ENCODE data around the gene APEH.

APEH gene

GRCh38 chr3:49657208-49657915 is 16.8 kb upstream of the APEH start:
- Mint-ChIP-seq H3K27ac (no peak overlapping the region), H3K27me3 (peaks cover 65% of the 10 kb centered on the region)

GRCh38 chr3:49658711-49659110 is 15.4 kb upstream of the APEH start:
- H3K36me3 Mint-ChIP-seq = no peaks in the 10 kb centered on the region
- no peaks in the 10 kb centered on the region for H3K9me3 Mint-ChIP-seq
- H3K4me1 Mint-ChIP-seq = peaks cover 23% of the 10 kb centered on the region
- ATAC-seq = no peak
- no peak overlapping the region for H3K27ac Mint-ChIP-seq
- peaks cover 66% of the 10 kb centered on the region for H3K27me3 Mint-ChIP-seq
- H3K4me3 Mint-ChIP-seq = no peak overlapping the region

More at GRCh38 chr3:49657208-49657915, 16.8 kb upstream of the APEH start:
- Mint-ChIP-seq H3K36me3 (no peaks in the 10 kb centered on the region), H3K4me3 (no peak overlapping the region), H3K4me1 (peaks cover 23% of the 10 kb centered on the region), H3K9me3 (no peaks in the 10 kb centered on the region)
- ATAC-seq = no peak

- peaks cover 66% of the 10 kb centered on the region for H3K27me3 Mint-ChIP-seq
- H3K9me3 Mint-ChIP-seq = no peaks in the 10 kb centered on the region
- H3K36me3 Mint-ChIP-seq = no peaks in the 10 kb centered on the region
- no peak for ATAC-seq
- H3K27ac Mint-ChIP-seq = no peak overlapping the region
- no peak overlapping the region for H3K4me3 Mint-ChIP-seq
- peaks cover 13% of the 10 kb centered on the region for H3K4me1 Mint-ChIP-seq
These were observed 14.4 kb upstream of the APEH start for GRCh38 chr3:49659756-49660155.

- peaks cover 4% of the 10 kb centered on the region for H3K4me1 Mint-ChIP-seq
These were observed 12.9 kb upstream of the APEH start for GRCh38 chr3:49661281-49661680.

GRCh38 chr3:49662021-49662420 is 12.1 kb upstream of the APEH start:
- Mint-ChIP-seq H3K4me3 (no peak overlapping the region), H3K4me1 (no peaks in the 10 kb centered on the region), H3K27me3 (peaks cover 76% of the 10 kb centered on the region), H3K36me3 (no peaks in the 10 kb centered on the region), H3K27ac (no peak overlapping the region), H3K9me3 (no peaks in the 10 kb centered on the region)
- no peak for ATAC-seq

More at GRCh38 chr3:49661281-49661680, 12.9 kb upstream of the APEH start:
- Mint-ChIP-seq H3K36me3 (no peaks in the 10 kb centered on the region), H3K4me3 (no peak overlapping the region), H3K9me3 (no peaks in the 10 kb centered on the region), H3K27ac (no peak overlapping the region), H3K27me3 (peaks cover 78% of the 10 kb centered on the region)
- no peak for ATAC-seq

GRCh38 chr3:49662720-49663413 is 11.3 kb upstream of the APEH start:
- no peak overlapping the region for H3K27ac Mint-ChIP-seq
- no peaks in the 10 kb centered on the region for H3K36me3 Mint-ChIP-seq
- no peak for ATAC-seq
- H3K9me3 Mint-ChIP-seq = no peaks in the 10 kb centered on the region
- H3K27me3 Mint-ChIP-seq = peaks cover 76% of the 10 kb centered on the region
- no peaks in the 10 kb centered on the region for H3K4me1 Mint-ChIP-seq
- no peak overlapping the region for H3K4me3 Mint-ChIP-seq

GRCh38 chr3:49663831-49664230 is 10.3 kb upstream of the APEH start:
- Mint-ChIP-seq H3K4me3 (no peak overlapping the region), H3K9me3 (no peaks in the 10 kb centered on the region), H3K36me3 (no peaks in the 10 kb centered on the region), H3K4me1 (no peaks in the 10 kb centered on the region), H3K27me3 (peaks cover 76% of the 10 kb centered on the region), H3K27ac (no peak overlapping the region)
- no peak for ATAC-seq

- Mint-ChIP-seq H3K36me3 (no peaks in the 10 kb centered on the region), H3K27ac (no peak overlapping the region), H3K27me3 (peaks cover 71% of the 10 kb centered on the region), H3K4me3 (no peak overlapping the region), H3K4me1 (no peaks in the 10 kb centered on the region), H3K9me3 (no peaks in the 10 kb centered on the region)
- ATAC-seq = no peak
These were observed 9.9 kb upstream of the APEH start for GRCh38 chr3:49664300-49664699.

GRCh38 chr3:49665822-49666519 is 8.2 kb upstream of the APEH start:
- H3K4me1 Mint-ChIP-seq = peaks cover 2% of the 10 kb centered on the region
- ATAC-seq = no peak

GRCh38 chr3:49666592-49666991 is 7.6 kb upstream of the APEH start:
- H3K9me3 Mint-ChIP-seq = no peaks in the 10 kb centered on the region
- ATAC-seq = no peak

More at GRCh38 chr3:49665822-49666519, 8.2 kb upstream of the APEH start:
- no peak overlapping the region for H3K4me3 Mint-ChIP-seq
- H3K9me3 Mint-ChIP-seq = no peaks in the 10 kb centered on the region
- H3K27me3 Mint-ChIP-seq = peaks cover 61% of the 10 kb centered on the region
- H3K36me3 Mint-ChIP-seq = no peaks in the 10 kb centered on the region
- no peak overlapping the region for H3K27ac Mint-ChIP-seq

GRCh38 chr3:49667701-49668413 is 6.3 kb upstream of the APEH start:
- H3K36me3 Mint-ChIP-seq = no peaks in the 10 kb centered on the region
- H3K4me3 Mint-ChIP-seq = no peak overlapping the region
- peaks cover 7% of the 10 kb centered on the region for H3K4me1 Mint-ChIP-seq
- no peaks in the 10 kb centered on the region for H3K9me3 Mint-ChIP-seq
- ATAC-seq = no peak
- H3K27me3 Mint-ChIP-seq = peaks cover 50% of the 10 kb centered on the region
- H3K27ac Mint-ChIP-seq = no peak overlapping the region

More at GRCh38 chr3:49666592-49666991, 7.6 kb upstream of the APEH start:
- Mint-ChIP-seq H3K4me3 (no peak overlapping the region), H3K36me3 (no peaks in the 10 kb centered on the region), H3K27me3 (peaks cover 54% of the 10 kb centered on the region), H3K4me1 (peaks cover 7% of the 10 kb centered on the region), H3K27ac (no peak overlapping the region)

- H3K4me3 Mint-ChIP-seq = no peak overlapping the region
- H3K4me1 Mint-ChIP-seq = peaks cover 11% of the 10 kb centered on the region
- H3K27me3 Mint-ChIP-seq = peaks cover 50% of the 10 kb centered on the region
These were observed 5.7 kb upstream of the APEH start for GRCh38 chr3:49668414-49668797.

GRCh38 chr3:49668861-49669260 is 5.3 kb upstream of the APEH start:
- Mint-ChIP-seq H3K9me3 (no peaks in the 10 kb centered on the region), H3K4me3 (no peak overlapping the region), H3K36me3 (no peaks in the 10 kb centered on the region), H3K27ac (no peak overlapping the region), H3K27me3 (peaks cover 48% of the 10 kb centered on the region), H3K4me1 (peaks cover 12% of the 10 kb centered on the region)
- ATAC-seq = no peak

More at GRCh38 chr3:49668414-49668797, 5.7 kb upstream of the APEH start:
- H3K36me3 Mint-ChIP-seq = no peaks in the 10 kb centered on the region
- no peak overlapping the region for H3K27ac Mint-ChIP-seq
- ATAC-seq = no peak
- no peaks in the 10 kb centered on the region for H3K9me3 Mint-ChIP-seq

GRCh38 chr3:49669352-49669751 is 4.8 kb upstream of the APEH start:
- no peak overlapping the region for H3K27ac Mint-ChIP-seq
- no peaks in the 10 kb centered on the region for H3K36me3 Mint-ChIP-seq
- no peak for ATAC-seq
- H3K4me1 Mint-ChIP-seq = peaks cover 12% of the 10 kb centered on the region
- peaks cover 43% of the 10 kb centered on the region for H3K27me3 Mint-ChIP-seq
- no peaks in the 10 kb centered on the region for H3K9me3 Mint-ChIP-seq
- H3K4me3 Mint-ChIP-seq = no peak overlapping the region

- Mint-ChIP-seq H3K4me1 (peaks cover 26% of the 10 kb centered on the region), H3K9me3 (no peaks in the 10 kb centered on the region), H3K27me3 (peaks cover 27% of the 10 kb centered on the region), H3K27ac (no peak overlapping the region), H3K36me3 (peaks cover 7% of the 10 kb centered on the region), H3K4me3 (no peak overlapping the region)
- ATAC-seq = no peak
These were observed 3.2 kb upstream of the APEH start for GRCh38 chr3:49670940-49671290.

Data from stimulated activated memory B cell treated with anti-CD40 and anti-IgM and Interleukin-4, amounts not matched to agents 10 μg/mL and 1 μg/mL and 100 μg/mL, for 72 hours (primary cell).